Cardiac fibroblast (primary cell): ENCODE measurements around the gene CHRNA5.
A peak's percentile ranks its signal among the peaks of the same experiment; 100 is the strongest.

Experiments used
- DNase-seq, 2 donors: peaks; one replicate each; pipeline versions ENCODE4 v3.0.0 to v3.0.0-alpha.2; 2010; ENCODE audit warnings: low read depth in 2 of 2
- H3K4me3 ChIP-seq, 2 donors: replicated peaks in 1 of 2; 1 replicate in 1 of 2; 2 replicates in 1 of 2; pipeline ENCODE4 v1.5.1; 2011; ENCODE audit warnings: low read depth in 2 of 2, low read length in 2 of 2, mild to moderate bottlenecking in 2 of 2, moderate library complexity in 1 of 2
- TF ChIP-seq, protein P1 (sequence below): IDR thresholded peaks from one replicate; pipeline ENCODE4 v1.5.1; 2011; ENCODE audit warnings: low read depth, mild to moderate bottlenecking, low read length, inconsistent platforms

Gene CHRNA5

GRCh38 chr15:78614021-78614420, 48.7 kb downstream of the CHRNA5 start:
- TF ChIP-seq, protein P1, sequence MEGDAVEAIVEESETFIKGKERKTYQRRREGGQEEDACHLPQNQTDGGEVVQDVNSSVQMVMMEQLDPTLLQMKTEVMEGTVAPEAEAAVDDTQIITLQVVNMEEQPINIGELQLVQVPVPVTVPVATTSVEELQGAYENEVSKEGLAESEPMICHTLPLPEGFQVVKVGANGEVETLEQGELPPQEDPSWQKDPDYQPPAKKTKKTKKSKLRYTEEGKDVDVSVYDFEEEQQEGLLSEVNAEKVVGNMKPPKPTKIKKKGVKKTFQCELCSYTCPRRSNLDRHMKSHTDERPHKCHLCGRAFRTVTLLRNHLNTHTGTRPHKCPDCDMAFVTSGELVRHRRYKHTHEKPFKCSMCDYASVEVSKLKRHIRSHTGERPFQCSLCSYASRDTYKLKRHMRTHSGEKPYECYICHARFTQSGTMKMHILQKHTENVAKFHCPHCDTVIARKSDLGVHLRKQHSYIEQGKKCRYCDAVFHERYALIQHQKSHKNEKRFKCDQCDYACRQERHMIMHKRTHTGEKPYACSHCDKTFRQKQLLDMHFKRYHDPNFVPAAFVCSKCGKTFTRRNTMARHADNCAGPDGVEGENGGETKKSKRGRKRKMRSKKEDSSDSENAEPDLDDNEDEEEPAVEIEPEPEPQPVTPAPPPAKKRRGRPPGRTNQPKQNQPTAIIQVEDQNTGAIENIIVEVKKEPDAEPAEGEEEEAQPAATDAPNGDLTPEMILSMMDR, result no peak
- no peak for DNase-seq
- H3K4me3 ChIP-seq, result no peak overlapping the region

GRCh38 chr15:78615151-78615589, 49.9 kb downstream of the CHRNA5 start:
- TF ChIP-seq, protein P1, result no peak
- DNase-seq, result no peak
- no peak overlapping the region for H3K4me3 ChIP-seq

DNA sequence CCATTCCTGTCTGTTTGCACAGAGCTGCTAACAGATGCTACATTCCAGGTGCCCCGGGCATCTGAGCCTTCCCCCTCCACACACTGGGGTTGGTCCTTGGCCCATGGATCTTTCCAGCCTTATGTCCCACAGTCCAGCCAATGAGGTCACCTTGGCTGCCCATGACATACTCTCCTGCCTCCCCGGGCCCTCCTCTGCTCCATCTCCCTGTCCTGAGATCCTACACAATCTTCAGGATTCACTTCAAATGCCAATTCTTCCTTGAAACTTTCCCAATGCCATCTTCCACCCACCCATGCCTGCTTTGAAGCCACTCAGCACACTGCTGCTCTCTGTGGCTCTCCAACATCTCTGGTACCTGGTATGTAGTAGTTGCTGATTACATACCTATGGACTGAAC, 51.2 kb downstream of the CHRNA5 start:
- DNase-seq, result no peak
- H3K4me3 ChIP-seq, result no peak overlapping the region
- TF ChIP-seq, protein P1, result no peak

GRCh38 chr15:78617076-78617475, 51.8 kb downstream of the CHRNA5 start:
- TF ChIP-seq, protein P1, result no peak
- no peak for DNase-seq
- no peak overlapping the region for H3K4me3 ChIP-seq

GRCh38 chr15:78617516-78617915, 52.2 kb downstream of the CHRNA5 start:
- TF ChIP-seq, protein P1, result no peak
- DNase-seq, result no peak

DNA sequence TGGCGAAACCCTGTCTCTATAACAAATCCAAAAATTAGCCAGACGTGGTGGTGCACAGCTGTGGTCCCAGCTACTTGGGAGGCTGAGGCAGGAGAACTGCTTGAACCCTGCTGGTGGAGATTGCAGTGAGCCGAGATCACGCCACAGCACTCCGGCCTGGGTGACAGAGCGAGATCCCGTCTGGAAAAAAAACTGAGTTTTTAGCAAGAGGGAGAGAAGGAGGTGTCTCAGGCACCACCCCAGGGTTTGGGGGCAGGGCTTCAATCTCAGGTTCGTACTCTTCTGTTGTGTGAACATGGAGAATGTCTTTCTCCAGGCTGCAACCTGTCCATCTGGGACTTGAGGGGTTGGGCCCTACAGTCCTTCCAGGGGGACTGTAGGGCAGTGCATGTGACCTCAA, 52.7 kb downstream of the CHRNA5 start:
- H3K4me3 ChIP-seq, result no peak overlapping the region
- TF ChIP-seq, protein P1, result no peak
- DNase-seq, result no peak

More at GRCh38 chr15:78617516-78617915, 52.2 kb downstream of the CHRNA5 start:
- no peak overlapping the region for H3K4me3 ChIP-seq

- TF ChIP-seq, protein P1, result peak; percentile 77
- no peak overlapping the region for H3K4me3 ChIP-seq
- peak; percentile 91 to 92 for DNase-seq
Observed at GRCh38 chr15:78618490-78618934, 53.2 kb downstream of the CHRNA5 start.
